Caki2 (cell line): ENCODE data around the gene EMCN. TPM values are rescaled to one million over a fixed set of nuclear protein-coding genes. Genes with fewer than 3 reads are reported as not detected.

Experiments
- DNase-seq: peaks from one replicate; pipeline ENCODE4 v3.0.0-alpha.2; 2015; ENCODE audit warnings: low read depth
- in situ Hi-C: cut with HindIII; loops from 2 replicates; pipeline ENCODE4 v1.10.0; 2016; ENCODE audit warnings: low sequenced_read_pairs, low pct_unique_long_range_greater_than_20kb, mixed read lengths
- total RNA-seq: library from RNA; depleted of rRNA; stranded (reverse); fragments of >200 nt; shearing (Covaris generic); gene quantifications from 2 replicates; pipeline ENCODE4 v1.2.3, GENCODE V29; 2014; ENCODE audit warnings: low replicate concordance

The EMCN gene
- total RNA-seq, 1 experiment from 2014 or later: not detected

GRCh38 chr4:100347241-100347640 is 170.6 kb downstream of the EMCN start:
- no peak for DNase-seq
- in situ Hi-C loops: no loop called here

- in situ Hi-C loops: no loop called here
- DNase-seq: no peak
Measured at GRCh38 chr4:100345585-100345984, 172.2 kb downstream of the EMCN start.
